ENCODE results near the gene KIAA0232.

DNA sequence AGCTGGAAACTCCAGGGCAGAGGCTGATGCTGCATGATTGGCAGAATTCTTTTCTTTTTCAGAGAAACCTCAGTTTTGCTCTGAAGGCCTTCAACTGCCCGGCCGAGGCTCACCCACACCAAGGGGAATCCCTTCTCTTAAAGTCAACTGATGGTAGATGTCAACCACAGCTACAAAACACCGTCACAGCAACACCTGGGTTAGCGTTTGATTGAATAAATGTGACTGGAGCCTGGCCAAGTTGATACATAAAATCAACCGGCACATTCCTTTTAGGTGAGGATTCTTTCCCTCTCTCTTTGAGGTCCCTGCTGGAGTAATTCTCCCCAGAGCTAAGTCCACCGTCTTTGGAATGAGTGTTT lies 15.2 kb upstream of the KIAA0232 start:
- TF ChIP-seq, protein P1, sequence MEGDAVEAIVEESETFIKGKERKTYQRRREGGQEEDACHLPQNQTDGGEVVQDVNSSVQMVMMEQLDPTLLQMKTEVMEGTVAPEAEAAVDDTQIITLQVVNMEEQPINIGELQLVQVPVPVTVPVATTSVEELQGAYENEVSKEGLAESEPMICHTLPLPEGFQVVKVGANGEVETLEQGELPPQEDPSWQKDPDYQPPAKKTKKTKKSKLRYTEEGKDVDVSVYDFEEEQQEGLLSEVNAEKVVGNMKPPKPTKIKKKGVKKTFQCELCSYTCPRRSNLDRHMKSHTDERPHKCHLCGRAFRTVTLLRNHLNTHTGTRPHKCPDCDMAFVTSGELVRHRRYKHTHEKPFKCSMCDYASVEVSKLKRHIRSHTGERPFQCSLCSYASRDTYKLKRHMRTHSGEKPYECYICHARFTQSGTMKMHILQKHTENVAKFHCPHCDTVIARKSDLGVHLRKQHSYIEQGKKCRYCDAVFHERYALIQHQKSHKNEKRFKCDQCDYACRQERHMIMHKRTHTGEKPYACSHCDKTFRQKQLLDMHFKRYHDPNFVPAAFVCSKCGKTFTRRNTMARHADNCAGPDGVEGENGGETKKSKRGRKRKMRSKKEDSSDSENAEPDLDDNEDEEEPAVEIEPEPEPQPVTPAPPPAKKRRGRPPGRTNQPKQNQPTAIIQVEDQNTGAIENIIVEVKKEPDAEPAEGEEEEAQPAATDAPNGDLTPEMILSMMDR (IDR thresholded peaks at IDR 0.05 in 2 of 3, conservative IDR thresholded peaks at IDR 0.05 in 1 of 3; ENCODE audit: control insufficient read depth in 2 of 3, extremely low read depth in 1 of 3, insufficient read depth in 1 of 3, low read depth in 3 of 3, low read length in 3 of 3): no peak
- TF ChIP-seq POLR2A (IDR thresholded peaks at IDR 0.05; ENCODE audit: low read depth, low read length): no peak
- no peak for TF ChIP-seq SUZ12 (IDR thresholded peaks at IDR 0.05; ENCODE audit: unreplicated experiment)
- no peak for TF ChIP-seq HDAC6 (IDR thresholded peaks at IDR 0.05; ENCODE audit: unreplicated experiment)
- no peak for TF ChIP-seq RAD51 (IDR thresholded peaks at IDR 0.05)
- no peak for TF ChIP-seq FOS (IDR thresholded peaks at IDR 0.05; ENCODE audit: borderline replicate concordance, extremely low read depth, insufficient read length)
- TF ChIP-seq MEF2A (IDR thresholded peaks at IDR 0.05; ENCODE audit: insufficient read depth, low read depth, low read length): no peak
- TF ChIP-seq, protein P2, sequence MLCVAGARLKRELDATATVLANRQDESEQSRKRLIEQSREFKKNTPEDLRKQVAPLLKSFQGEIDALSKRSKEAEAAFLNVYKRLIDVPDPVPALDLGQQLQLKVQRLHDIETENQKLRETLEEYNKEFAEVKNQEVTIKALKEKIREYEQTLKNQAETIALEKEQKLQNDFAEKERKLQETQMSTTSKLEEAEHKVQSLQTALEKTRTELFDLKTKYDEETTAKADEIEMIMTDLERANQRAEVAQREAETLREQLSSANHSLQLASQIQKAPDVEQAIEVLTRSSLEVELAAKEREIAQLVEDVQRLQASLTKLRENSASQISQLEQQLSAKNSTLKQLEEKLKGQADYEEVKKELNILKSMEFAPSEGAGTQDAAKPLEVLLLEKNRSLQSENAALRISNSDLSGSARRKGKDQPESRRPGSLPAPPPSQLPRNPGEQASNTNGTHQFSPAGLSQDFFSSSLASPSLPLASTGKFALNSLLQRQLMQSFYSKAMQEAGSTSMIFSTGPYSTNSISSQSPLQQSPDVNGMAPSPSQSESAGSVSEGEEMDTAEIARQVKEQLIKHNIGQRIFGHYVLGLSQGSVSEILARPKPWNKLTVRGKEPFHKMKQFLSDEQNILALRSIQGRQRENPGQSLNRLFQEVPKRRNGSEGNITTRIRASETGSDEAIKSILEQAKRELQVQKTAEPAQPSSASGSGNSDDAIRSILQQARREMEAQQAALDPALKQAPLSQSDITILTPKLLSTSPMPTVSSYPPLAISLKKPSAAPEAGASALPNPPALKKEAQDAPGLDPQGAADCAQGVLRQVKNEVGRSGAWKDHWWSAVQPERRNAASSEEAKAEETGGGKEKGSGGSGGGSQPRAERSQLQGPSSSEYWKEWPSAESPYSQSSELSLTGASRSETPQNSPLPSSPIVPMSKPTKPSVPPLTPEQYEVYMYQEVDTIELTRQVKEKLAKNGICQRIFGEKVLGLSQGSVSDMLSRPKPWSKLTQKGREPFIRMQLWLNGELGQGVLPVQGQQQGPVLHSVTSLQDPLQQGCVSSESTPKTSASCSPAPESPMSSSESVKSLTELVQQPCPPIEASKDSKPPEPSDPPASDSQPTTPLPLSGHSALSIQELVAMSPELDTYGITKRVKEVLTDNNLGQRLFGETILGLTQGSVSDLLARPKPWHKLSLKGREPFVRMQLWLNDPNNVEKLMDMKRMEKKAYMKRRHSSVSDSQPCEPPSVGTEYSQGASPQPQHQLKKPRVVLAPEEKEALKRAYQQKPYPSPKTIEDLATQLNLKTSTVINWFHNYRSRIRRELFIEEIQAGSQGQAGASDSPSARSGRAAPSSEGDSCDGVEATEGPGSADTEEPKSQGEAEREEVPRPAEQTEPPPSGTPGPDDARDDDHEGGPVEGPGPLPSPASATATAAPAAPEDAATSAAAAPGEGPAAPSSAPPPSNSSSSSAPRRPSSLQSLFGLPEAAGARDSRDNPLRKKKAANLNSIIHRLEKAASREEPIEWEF (IDR thresholded peaks at IDR 0.05; ENCODE audit: insufficient replicate concordance, low read depth, low read length): no peak
- no peak for TF ChIP-seq EP300 (IDR thresholded peaks at IDR 0.05; ENCODE audit: borderline replicate concordance in 1 of 2, control insufficient read depth in 1 of 2, low read depth in 2 of 2, low read length in 2 of 2)
- TF ChIP-seq RCOR1 (conservative IDR thresholded peaks at IDR 0.05; ENCODE audit: low read depth, low read length): no peak
- TF ChIP-seq NBN (IDR thresholded peaks at IDR 0.05): no peak
- TF ChIP-seq TCF3 (IDR thresholded peaks at IDR 0.05; ENCODE audit: borderline replicate concordance, insufficient read depth, low read depth, low read length): no peak
- TF ChIP-seq JUNB (IDR thresholded peaks at IDR 0.05): no peak
- no peak for TF ChIP-seq ZNF207 (IDR thresholded peaks at IDR 0.05; ENCODE audit: borderline replicate concordance)

All from GM12878 (cell line).